HepG2 (cell line): ENCODE measurements around the gene PPP6R2. TPM values are rescaled to one million over a fixed set of nuclear protein-coding genes. Genes with fewer than 3 reads are reported as not detected.
A peak's percentile ranks its signal among the peaks of the same experiment; 100 is the strongest.

Source experiments
- ATAC-seq: fragments of 200-7000 bp; cut with Tn5 transposase; 3 replicates; pipeline ENCODE4 v1.9.1; 2020; ENCODE audit warnings: mild to moderate bottlenecking, moderate library complexity
- BruUV-seq: library from RNA; stranded (reverse); fragments of 400-500 nt; replicated peaks from 2 replicates; lab custom pipeline; 2021; lab: Mats Ljungman, UMichigan
- CTCF ChIA-PET: fragments of 300-600 bp; formaldehyde crosslinking; extraction: SDS; loops from one replicate; lab custom pipeline; 2021; ENCODE audit warnings: low total read pairs, inconsistent platforms, low intra/inter-chr PET ratio; lab: Yijun Ruan, JAX
- POLR2A ChIA-PET: fragments of 350-600 bp; sonication (Branson Sonifier 250); formaldehyde crosslinking; loops from one replicate; lab custom pipeline; 2020; ENCODE audit warnings: antibody characterized with exemption, inconsistent platforms; lab: Yijun Ruan, JAX
- DNase-seq: peaks from one replicate; pipeline ENCODE4 v3.0.0-alpha.2; 2015; ENCODE audit warnings: low spot score
- FAIRE-seq: peaks from 3 replicates; lab custom pipeline; 2011; peaks lifted over from hg19 to GRCh38; lab: Jason Lieb, UNC
- H2AFZ ChIP-seq: one replicate; pipeline ENCODE4 v1.6.1; 2011; ENCODE audit warnings: low read length, inconsistent platforms
- H3K27ac ChIP-seq: fragments of 300-600 bp; 3 replicates; pipeline ENCODE4 v1.8.0; 2011; ENCODE audit warnings: mixed run types, mild to moderate bottlenecking, mixed read lengths, low read length, inconsistent platforms; ENCODE audit not compliant: insufficient read depth; ENCODE audit errors: extremely low read length
- H3K27me3 ChIP-seq, 2 experiments: fragments of 200-600 bp in 1 of 2; 2 replicates in 1 of 2; 3 replicates in 1 of 2; pipeline versions ENCODE4 v1.6.0 to v1.8.0; 2011; ENCODE audit warnings: low read length in 2 of 2, mild to moderate bottlenecking in 2 of 2, moderate library complexity in 2 of 2, inconsistent platforms in 1 of 2; ENCODE audit not compliant: insufficient read depth in 2 of 2, control insufficient read depth in 1 of 2
- H3K36me3 ChIP-seq, 2 experiments: fragments of 200-600 bp in 1 of 2; replicated peaks in 1 of 2; 2 replicates in 1 of 2; 3 replicates in 1 of 2; pipeline versions ENCODE4 v1.5.1 to v1.8.0; 2011; ENCODE audit warnings: low read length in 2 of 2, inconsistent platforms in 1 of 2; ENCODE audit not compliant: insufficient read depth in 2 of 2, control insufficient read depth in 1 of 2
- H3K4me1 ChIP-seq: 2 replicates; pipeline ENCODE4 v1.5.1; 2012; ENCODE audit warnings: low read length, inconsistent platforms; ENCODE audit not compliant: insufficient read depth
- H3K4me2 ChIP-seq: 2 replicates; pipeline ENCODE4 v1.6.0; 2011; ENCODE audit warnings: low read depth, low read length, inconsistent platforms
- H3K4me3 ChIP-seq, 3 experiments: fragments of 200-600 bp in 1 of 3; sonication (generic), shearing (Covaris generic) in 1 of 3; replicated peaks in 1 of 3; 2 replicates each; pipeline ENCODE4 v1.5.1; 2011 to 2016; ENCODE audit warnings: low read length in 3 of 3, inconsistent platforms in 2 of 3, low read depth in 2 of 3, mild to moderate bottlenecking in 2 of 3, control low read depth in 1 of 3, mixed read lengths in 1 of 3; ENCODE audit not compliant: insufficient read depth in 1 of 3
- H3K79me2 ChIP-seq: one replicate; pipeline ENCODE4 v1.6.1; 2011; ENCODE audit warnings: low read length, inconsistent platforms; ENCODE audit not compliant: insufficient read depth
- H3K9ac ChIP-seq: 2 replicates; pipeline ENCODE4 v1.6.0; 2011; ENCODE audit warnings: mild to moderate bottlenecking, low read depth, low read length, inconsistent platforms; ENCODE audit not compliant: insufficient read depth
- H3K9me3 ChIP-seq: 2 replicates; pipeline ENCODE4 v1.5.1; 2012; ENCODE audit warnings: mild to moderate bottlenecking, low read length
- H4K20me1 ChIP-seq: 2 replicates; pipeline ENCODE4 v1.6.0; 2011; ENCODE audit warnings: inconsistent platforms, mild to moderate bottlenecking, low read length, moderate library complexity; ENCODE audit not compliant: insufficient read depth
- AGO2 ChIP-seq: fragments of 200-400 bp; formaldehyde crosslinking; optimal IDR thresholded peaks from 2 replicates; pipeline ENCODE3; 2017; ENCODE audit warnings: mild to moderate bottlenecking, low read depth, low read length, moderate library complexity
- ARHGAP35 ChIP-seq: sonication (generic); formaldehyde crosslinking; IDR thresholded peaks from 2 replicates; pipeline ENCODE4 v1.9.0; 2022; ENCODE audit warnings: mild to moderate bottlenecking, inconsistent platforms, moderate library complexity, missing genetic modification reagents, borderline replicate concordance
- CBX5 ChIP-seq: sonication (generic); formaldehyde crosslinking; IDR thresholded peaks from 2 replicates; pipeline ENCODE4 v1.4.0; 2020; ENCODE audit warnings: missing genetic modification reagents, borderline replicate concordance
- DR1 ChIP-seq: sonication (generic); formaldehyde crosslinking; IDR thresholded peaks from 2 replicates; pipeline ENCODE4 v1.8.0; 2021; ENCODE audit warnings: mild to moderate bottlenecking, missing genetic modification reagents, inconsistent platforms
- HIVEP1 ChIP-seq: sonication (generic); formaldehyde crosslinking; IDR thresholded peaks from 2 replicates; pipeline ENCODE4 v1.4.0; 2020; ENCODE audit warnings: mild to moderate bottlenecking, missing genetic modification reagents
- HOXA3 ChIP-seq: sonication (generic); formaldehyde crosslinking; IDR thresholded peaks from 2 replicates; pipeline ENCODE4 v1.5.0; 2020; ENCODE audit warnings: missing genetic modification reagents
- KAT2B ChIP-seq: fragments of 150-350 bp; IDR thresholded peaks from 2 replicates; pipeline ENCODE4 v1.6.1; 2014; ENCODE audit warnings: low read depth, low read length, borderline replicate concordance
- POLR2A ChIP-seq, 2 experiments: IDR thresholded peaks; 2 replicates each; pipeline ENCODE4 v1.6.1; 2011; ENCODE audit warnings: low read depth in 2 of 2, low read length in 2 of 2, mild to moderate bottlenecking in 1 of 2, moderate library complexity in 1 of 2; ENCODE audit not compliant: insufficient read depth in 1 of 2
- PTBP1 ChIP-seq: fragments of 200-400 bp; formaldehyde crosslinking; IDR thresholded peaks from 2 replicates; pipeline ENCODE4 v1.6.1; 2018; ENCODE audit warnings: low read length, low read depth; ENCODE audit not compliant: poor library complexity, severe bottlenecking
- SRY ChIP-seq: sonication (generic); formaldehyde crosslinking; IDR thresholded peaks from 2 replicates; pipeline ENCODE4 v1.8.0; 2022; ENCODE audit warnings: mild to moderate bottlenecking, missing genetic modification reagents
- ZNF251 ChIP-seq: sonication (generic); formaldehyde crosslinking; IDR thresholded peaks from 2 replicates; pipeline ENCODE4 v1.9.0; 2021; ENCODE audit warnings: mild to moderate bottlenecking, missing genetic modification reagents
- ZNF296 ChIP-seq: sonication (generic); formaldehyde crosslinking; conservative IDR thresholded peaks from 2 replicates; pipeline ENCODE4 v1.5.0; 2020; ENCODE audit warnings: mild to moderate bottlenecking, missing genetic modification reagents
- ZNF3 ChIP-seq: IDR thresholded peaks from 2 replicates; pipeline ENCODE4 v1.7.0; 2017; ENCODE audit warnings: inconsistent platforms
- ZNF530 ChIP-seq: sonication (generic); formaldehyde crosslinking; IDR thresholded peaks from 2 replicates; pipeline ENCODE4 v1.5.0; 2020; ENCODE audit warnings: low read depth, mild to moderate bottlenecking, missing genetic modification reagents
- ZNF747 ChIP-seq: sonication (generic); formaldehyde crosslinking; IDR thresholded peaks from 2 replicates; pipeline ENCODE4 v1.8.1; 2023; ENCODE audit warnings: missing genetic modification reagents, mild to moderate bottlenecking, borderline replicate concordance
- ZNF891 ChIP-seq: sonication (generic); formaldehyde crosslinking; IDR thresholded peaks from 2 replicates; pipeline ENCODE4 v1.5.0; 2020; ENCODE audit warnings: mild to moderate bottlenecking, missing genetic modification reagents
- WGBS: methylation state at CpG from one replicate; pipeline ENCODE4 v1.1.6; 2017; ENCODE audit warnings: low lambda C conversion rate; 5-methylcytosine and 5-hydroxymethylcytosine counted together
- in situ Hi-C: cut with HindIII; loops from 2 replicates; pipeline ENCODE4 v1.10.0; 2017; ENCODE audit warnings: low pct_unique_long_range_greater_than_20kb; ENCODE audit not compliant: extremely low pct_ligation_motif_present
- intact Hi-C: fragments of 100-400 bp; cut with micrococcal nuclease; formaldehyde crosslinking; loops from one replicate; pipeline ENCODE4 v1.10.0; 2022; ENCODE audit not compliant: unreplicated experiment
- polyA plus RNA-seq, 8 experiments: library from polyadenylated mRNA; depleted of rRNA in 3 of 8; stranded (reverse) in 7 of 8; unstranded in 1 of 8; fragments of >200 nt; fragmentation: Illumina TruSeq in 4 of 8; extraction: Trizol in 4 of 8; gene quantifications; 2 replicates each; pipeline versions ENCODE4 v1.2.1 to v1.2.3, GENCODE V29; 2011 to 2016; ENCODE audit warnings: low read depth in 4 of 8, missing spikeins in 1 of 8, mixed read lengths in 1 of 8; ENCODE audit not compliant: insufficient read depth in 1 of 8
- total RNA-seq, 5 experiments: library from RNA; depleted of rRNA; stranded (reverse); fragments of >200 nt; fragmentation: Illumina TruSeq; extraction: Trizol; gene quantifications; 2 replicates each; pipeline ENCODE4 v1.2.3, GENCODE V29; 2016; ENCODE audit warnings: low read depth in 1 of 5
- TF ChIP-seq, protein P1 (sequence below): sonication (generic); formaldehyde crosslinking; IDR thresholded peaks from 2 replicates; pipeline ENCODE4 v1.5.0; 2020; ENCODE audit warnings: mild to moderate bottlenecking, missing genetic modification reagents, borderline replicate concordance
- TF ChIP-seq, protein P2 (sequence below): sonication (generic); formaldehyde crosslinking; IDR thresholded peaks from 2 replicates; pipeline ENCODE4 v1.5.1; 2020; ENCODE audit warnings: mild to moderate bottlenecking, missing genetic modification reagents, borderline replicate concordance
- TF ChIP-seq, protein P3 (sequence below): sonication (generic); formaldehyde crosslinking; IDR thresholded peaks from 2 replicates; pipeline ENCODE4 v1.9.0; 2021; ENCODE audit warnings: missing genetic modification reagents, mild to moderate bottlenecking, borderline replicate concordance

The PPP6R2 gene
- total and polyA plus RNA-seq, 2 of the 13 experiments (the other 11 are each of a cell fraction or from before 2014, with no cell fraction given): 55.0 to 102 TPM

DNA sequence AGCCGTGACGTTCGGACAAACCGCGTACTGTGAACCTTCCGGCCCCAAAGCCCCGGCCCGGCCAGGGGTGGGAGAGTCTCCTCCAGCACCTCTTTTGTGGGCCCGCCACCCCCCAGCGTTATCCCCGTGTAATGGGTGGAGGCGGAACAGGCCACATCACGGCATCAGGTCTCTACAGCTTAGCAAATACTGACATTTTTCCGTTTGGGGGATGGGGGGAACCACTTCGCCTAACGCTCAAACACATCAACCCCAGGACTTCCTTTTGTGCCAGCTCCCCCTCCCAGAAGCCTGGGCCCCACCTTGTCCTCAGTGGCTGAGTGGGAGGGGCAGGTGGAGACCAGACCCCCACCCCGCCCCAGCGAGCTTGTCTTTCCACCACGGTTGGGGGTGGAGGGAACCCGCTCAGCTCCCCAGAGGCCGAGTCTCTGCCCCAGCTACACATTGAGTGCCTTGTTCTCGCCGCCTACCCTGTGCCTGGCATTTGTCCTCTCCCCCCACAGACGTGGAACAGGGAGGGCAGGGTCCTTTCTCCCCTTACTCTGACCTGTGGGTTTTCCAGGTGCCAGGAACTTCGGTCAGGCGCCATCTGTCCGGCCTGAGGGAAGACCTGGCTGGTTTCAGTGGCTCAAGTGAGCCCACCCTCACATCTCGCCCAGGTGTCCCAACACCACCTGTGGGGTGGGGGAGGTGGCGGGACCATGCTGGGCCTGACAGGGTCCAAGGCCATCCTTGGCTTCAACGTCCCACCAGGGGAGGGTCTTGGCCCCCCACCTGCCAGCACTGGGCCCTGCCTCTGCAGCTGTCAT is 102.1 kb downstream of the PPP6R2 start:
- Histone ChIP-seq H2AFZ (no peak overlapping the region), H4K20me1 (peaks cover 4% of the 10 kb centered on the region; the same call in 1 of the 2 replicates), H3K27ac (peak overlapping the region; percentile 12), H3K9ac (no peak overlapping the region), H3K4me2 (no peak overlapping the region), H3K27me3 (no peaks in the 10 kb centered on the region), H3K4me3 (no peak overlapping the region), H3K79me2 (no peaks in the 10 kb centered on the region), H3K9me3 (no peaks in the 10 kb centered on the region), H3K4me1 (no peaks in the 10 kb centered on the region; the same call in 1 of the 2 replicates), H3K36me3 (peaks cover 31 to 41% of the 10 kb centered on the region in 2 experiments; a peak in 4 of 5 replicates)
- DNase-seq: no peak
- WGBS: 95% methylated on average over 27 of the region's 30 CpGs
- in situ Hi-C loops: no loop called here
- ATAC-seq: peak; percentile 0; the same call in 2 of the 3 replicates
- BruUV-seq: no TSS peak
- ChIA-PET CTCF (no interaction called here), POLR2A (interaction anchor here (1.2 to 1.4 kb wide), 2 partner anchors 30 to 80 kb away, joined by 4 to 6 read pairs; partner anchors contain the start of gene SCO2)
- no peak for FAIRE-seq
- intact Hi-C loops: no loop called here
- TF ChIP-seq ZNF891 (CRISPR knock-in tag) (0 out of 2 replicates have a peak, but pooled peaks have one; percentile 27), HOXA3 (CRISPR knock-in tag) (no peak), KAT2B (no peak), ZNF530 (CRISPR knock-in tag) (0 out of 2 replicates have a peak, but pooled peaks have one; percentile 56), ZNF747 (0 out of 2 replicates have a peak, but pooled peaks have one; percentile 20), AGO2 (peak; percentile 99), HIVEP1 (peak; percentile 40; the same call in 1 of the 2 replicates), PTBP1 (no peak), POLR2A (IDR thresholded peaks at IDR 0.05; ENCODE audit: insufficient read depth in 1 of 2, low read depth in 2 of 2, low read length in 2 of 2) (peak in 1 of 2 experiments; percentile 67; a peak in 2 of 4 replicates), DR1 (0 out of 2 replicates have a peak, but pooled peaks have one; percentile 28), ZNF296 (CRISPR knock-in tag) (0 out of 2 replicates have a peak, but pooled peaks have one; percentile 44), ZNF251 (CRISPR knock-in tag) (no peak), ARHGAP35 (CRISPR knock-in tag) (no peak), ZNF3 (CRISPR knock-in tag) (no peak), CBX5 (no peak), SRY (CRISPR knock-in tag) (no peak)
- TF ChIP-seq, protein P1, sequence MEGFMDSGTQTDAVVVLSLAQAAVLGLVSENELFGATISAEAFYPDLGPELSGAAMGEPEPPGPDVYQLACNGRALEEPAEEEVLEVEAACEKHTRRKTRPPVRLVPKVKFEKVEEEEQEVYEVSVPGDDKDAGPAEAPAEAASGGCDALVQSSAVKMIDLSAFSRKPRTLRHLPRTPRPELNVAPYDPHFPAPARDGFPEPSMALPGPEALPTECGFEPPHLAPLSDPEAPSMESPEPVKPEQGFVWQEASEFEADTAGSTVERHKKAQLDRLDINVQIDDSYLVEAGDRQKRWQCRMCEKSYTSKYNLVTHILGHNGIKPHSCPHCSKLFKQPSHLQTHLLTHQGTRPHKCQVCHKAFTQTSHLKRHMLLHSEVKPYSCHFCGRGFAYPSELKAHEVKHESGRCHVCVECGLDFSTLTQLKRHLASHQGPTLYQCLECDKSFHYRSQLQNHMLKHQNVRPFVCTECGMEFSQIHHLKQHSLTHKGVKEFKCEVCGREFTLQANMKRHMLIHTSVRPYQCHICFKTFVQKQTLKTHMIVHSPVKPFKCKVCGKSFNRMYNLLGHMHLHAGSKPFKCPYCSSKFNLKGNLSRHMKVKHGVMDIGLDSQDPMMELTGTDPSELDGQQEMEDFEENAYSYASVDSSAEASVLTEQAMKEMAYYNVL (CRISPR knock-in tag): no peak
- TF ChIP-seq, protein P2, sequence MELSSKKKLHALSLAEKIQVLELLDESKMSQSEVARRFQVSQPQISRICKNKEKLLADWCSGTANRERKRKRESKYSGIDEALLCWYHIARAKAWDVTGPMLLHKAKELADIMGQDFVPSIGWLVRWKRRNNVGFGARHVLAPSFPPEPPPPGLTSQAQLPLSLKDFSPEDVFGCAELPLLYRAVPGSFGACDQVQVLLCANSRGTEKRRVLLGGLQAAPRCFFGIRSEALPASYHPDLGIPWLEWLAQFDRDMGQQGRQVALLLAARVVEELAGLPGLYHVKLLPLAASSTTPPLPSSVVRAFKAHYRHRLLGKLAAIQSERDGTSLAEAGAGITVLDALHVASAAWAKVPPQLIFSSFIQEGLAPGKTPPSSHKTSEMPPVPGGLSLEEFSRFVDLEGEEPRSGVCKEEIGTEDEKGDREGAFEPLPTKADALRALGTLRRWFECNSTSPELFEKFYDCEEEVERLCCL (CRISPR knock-in tag): no peak
- TF ChIP-seq, protein P3, sequence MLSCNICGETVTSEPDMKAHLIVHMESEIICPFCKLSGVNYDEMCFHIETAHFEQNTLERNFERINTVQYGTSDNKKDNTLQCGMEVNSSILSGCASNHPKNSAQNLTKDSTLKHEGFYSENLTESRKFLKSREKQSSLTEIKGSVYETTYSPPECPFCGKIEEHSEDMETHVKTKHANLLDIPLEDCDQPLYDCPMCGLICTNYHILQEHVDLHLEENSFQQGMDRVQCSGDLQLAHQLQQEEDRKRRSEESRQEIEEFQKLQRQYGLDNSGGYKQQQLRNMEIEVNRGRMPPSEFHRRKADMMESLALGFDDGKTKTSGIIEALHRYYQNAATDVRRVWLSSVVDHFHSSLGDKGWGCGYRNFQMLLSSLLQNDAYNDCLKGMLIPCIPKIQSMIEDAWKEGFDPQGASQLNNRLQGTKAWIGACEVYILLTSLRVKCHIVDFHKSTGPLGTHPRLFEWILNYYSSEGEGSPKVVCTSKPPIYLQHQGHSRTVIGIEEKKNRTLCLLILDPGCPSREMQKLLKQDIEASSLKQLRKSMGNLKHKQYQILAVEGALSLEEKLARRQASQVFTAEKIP: no peak
